Testis (tissue), 3 donors: Measurements from ENCODE around the gene PGA5. TPM values are rescaled to one million over a fixed set of nuclear protein-coding genes. Genes with fewer than 3 reads are reported as not detected.
"Not testable (repeated sequence)": the region's sequence is repeated elsewhere in the genome, so short reads cannot be mapped to it uniquely, and the experiment has no call there.

Experiments used
- DNase-seq: peaks from one replicate; pipeline ENCODE4 v3.0.0-alpha.2; 2019
- H3K27ac ChIP-seq, 2 donors: fragments of 200-600 bp; sonication (generic); one replicate each; pipeline ENCODE4 v1.5.1; 2019
- H3K27me3 ChIP-seq: fragments of 200-600 bp; sonication (generic); one replicate; pipeline ENCODE4 v1.5.1; 2019
- H3K36me3 ChIP-seq: fragments of 200-600 bp; sonication (generic); one replicate; pipeline ENCODE4 v1.5.1; 2017; ENCODE audit warnings: low read depth; ENCODE audit errors: missing control alignments
- H3K4me1 ChIP-seq: fragments of 200-600 bp; sonication (generic); one replicate; pipeline ENCODE4 v1.5.1; 2019
- H3K4me3 ChIP-seq, 2 donors: fragments of 200-600 bp; sonication (generic); one replicate each; pipeline ENCODE4 v1.5.1; 2017 to 2019
- H3K9me3 ChIP-seq: fragments of 200-600 bp; sonication (generic); one replicate; pipeline ENCODE4 v1.5.1; 2017
- WGBS, 2 donors: methylation state at CpG; one replicate each; pipeline ENCODE4 v1.1.5; 2018; 5-methylcytosine and 5-hydroxymethylcytosine counted together
- intact Hi-C: fragments of 100-400 bp; cut with DNase I; formaldehyde crosslinking; loops from one replicate; pipeline ENCODE4 v1.15.1; 2023; ENCODE audit warnings: low total_unique reads
- polyA plus RNA-seq: library from polyadenylated mRNA; stranded (reverse); fragments of 350-450 nt; fragmentation: Illumina TruSeq; extraction: RNeasy Lipid Tissue Mini Kit (QIAGEN cat#74804); gene quantifications from one replicate; pipeline ENCODE4 v1.2.3, GENCODE V29; 2014; ENCODE audit warnings: low read depth, low replicate concordance; ENCODE audit not compliant: insufficient read depth
- total RNA-seq, 2 donors: library from RNA; depleted of rRNA; stranded (reverse); fragments of >200 nt; gene quantifications; one replicate each; pipeline ENCODE4 v1.2.3, GENCODE V29; 2016

Gene PGA5
- total and polyA plus RNA-seq, 3 donors from 2014 or later: 0.39 to 1.5 (median 0.43) TPM

GRCh38 chr11:61237130-61237529 is 3.8 kb upstream of the PGA5 start:
- H3K36me3 ChIP-seq, H3K27me3 ChIP-seq, H3K27ac ChIP-seq, H3K4me3 ChIP-seq, H3K9me3 ChIP-seq, H3K4me1 ChIP-seq, DNase-seq, intact Hi-C loops: not testable (repeated sequence)
- WGBS, 2 donors: no CpG with 5 or more reads among the region's 4 CpGs

- H3K9me3 ChIP-seq, H3K4me1 ChIP-seq, H3K27me3 ChIP-seq, H3K4me3 ChIP-seq, H3K27ac ChIP-seq, intact Hi-C loops, DNase-seq, H3K36me3 ChIP-seq: not testable (repeated sequence)
- WGBS, 2 donors: 77 to 85% methylated on average over 6 to 8 of the region's 8 CpGs
These were observed 687 bp upstream of the PGA5 start for GRCh38 chr11:61240288-61240687.

- H3K27me3 ChIP-seq, DNase-seq, H3K4me3 ChIP-seq, H3K36me3 ChIP-seq, H3K4me1 ChIP-seq, intact Hi-C loops, H3K27ac ChIP-seq, H3K9me3 ChIP-seq: not testable (repeated sequence)
- WGBS, 2 donors: no CpG with 5 or more reads among the region's 5 CpGs
These were observed 551 bp downstream of the PGA5 start for GRCh38 chr11:61241526-61241925.

- H3K4me3 ChIP-seq, H3K4me1 ChIP-seq, H3K27ac ChIP-seq, H3K36me3 ChIP-seq, DNase-seq, H3K27me3 ChIP-seq, intact Hi-C loops, H3K9me3 ChIP-seq: not testable (repeated sequence)
- no CpG with 5 or more reads among the region's 10 CpGs for WGBS, 2 donors
These were observed 4.4 kb downstream of the PGA5 start for GRCh38 chr11:61245284-61245964.

DNA sequence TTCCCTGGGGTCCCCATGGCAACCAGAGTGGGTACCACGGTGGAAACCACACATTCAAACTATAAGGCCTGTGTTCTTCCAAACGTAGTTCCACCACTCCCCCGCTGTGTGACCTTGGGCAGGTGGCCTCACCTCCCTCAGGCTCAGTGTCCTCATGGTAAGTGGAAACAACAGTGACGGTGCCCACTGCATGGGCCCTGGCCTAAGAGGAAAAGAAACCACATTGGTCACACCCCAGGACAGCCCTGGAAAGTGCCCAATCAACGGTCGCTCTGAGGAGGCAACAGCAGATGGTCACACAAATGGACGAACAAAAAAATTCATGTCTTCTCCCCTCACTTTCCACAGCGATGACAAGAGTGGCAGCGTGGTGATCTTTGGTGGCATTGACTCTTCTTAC is 7.1 kb downstream of the PGA5 start:
- H3K27ac ChIP-seq, intact Hi-C loops, DNase-seq, H3K27me3 ChIP-seq, H3K4me3 ChIP-seq, H3K9me3 ChIP-seq, H3K36me3 ChIP-seq, H3K4me1 ChIP-seq: not testable (repeated sequence)
- 77 to 86% methylated on average over 7 to 9 of the region's 9 CpGs for WGBS, 2 donors

- H3K4me3 ChIP-seq, H3K27ac ChIP-seq, H3K9me3 ChIP-seq, H3K36me3 ChIP-seq, H3K27me3 ChIP-seq, intact Hi-C loops, DNase-seq, H3K4me1 ChIP-seq: not testable (repeated sequence)
- WGBS, 2 donors: 84 to 88% methylated on average over 7 to 8 of the region's 8 CpGs
These were observed 8.2 kb downstream of the PGA5 start for GRCh38 chr11:61249201-61249600.

- DNase-seq: peak; percentile 38
- H3K36me3 ChIP-seq, H3K27me3 ChIP-seq, H3K9me3 ChIP-seq, intact Hi-C loops, H3K4me1 ChIP-seq, H3K27ac ChIP-seq, H3K4me3 ChIP-seq: not testable (repeated sequence)
- WGBS, 2 donors: 53 to 54% methylated on average over 15 to 20 of the region's 20 CpGs
These were observed 10.1 kb downstream of the PGA5 start for GRCh38 chr11:61250796-61251765.

- 65 to 71% methylated on average over 1 of the region's 1 CpG for WGBS, 2 donors
- DNase-seq, H3K27me3 ChIP-seq, H3K27ac ChIP-seq, H3K9me3 ChIP-seq, H3K4me3 ChIP-seq, H3K4me1 ChIP-seq, H3K36me3 ChIP-seq, intact Hi-C loops: not testable (repeated sequence)
These were observed 11.4 kb downstream of the PGA5 start for GRCh38 chr11:61252332-61252731.
